Liver (tissue), 9 donors: ENCODE measurements around the gene OR4C6. TPM values are rescaled to one million over a fixed set of nuclear protein-coding genes. Genes with fewer than 3 reads are reported as not detected.

ENCODE experiments used
- DNase-seq: peaks from one replicate; pipeline ENCODE4 v3.0.0-alpha.2; 2017; ENCODE audit warnings: low spot score
- H3K27ac ChIP-seq, 2 donors: one replicate each; pipeline ENCODE4 v1.7.0; 2013; ENCODE audit warnings: inconsistent platforms in 2 of 2, low read length in 2 of 2, control low read depth in 1 of 2, low read depth in 1 of 2, mild to moderate bottlenecking in 1 of 2
- H3K27me3 ChIP-seq, 4 donors: one replicate each; pipeline versions ENCODE4 v1.6.1 to v1.7.0; 2013; ENCODE audit warnings: low read length in 3 of 4, inconsistent platforms in 1 of 4, mild to moderate bottlenecking in 1 of 4, moderate library complexity in 1 of 4; ENCODE audit not compliant: control insufficient read depth in 4 of 4, insufficient read depth in 4 of 4
- H3K36me3 ChIP-seq, 4 donors: one replicate each; pipeline versions ENCODE4 v1.6.1 to v1.7.0; 2013; ENCODE audit warnings: low read length in 3 of 4, mild to moderate bottlenecking in 3 of 4, low read depth in 1 of 4, moderate library complexity in 1 of 4; ENCODE audit not compliant: control insufficient read depth in 4 of 4, insufficient read depth in 3 of 4
- H3K4me1 ChIP-seq, 4 donors: one replicate each; pipeline versions ENCODE4 v1.6.1 to v1.7.0; 2013; ENCODE audit warnings: low read length in 3 of 4, mild to moderate bottlenecking in 3 of 4, moderate library complexity in 1 of 4; ENCODE audit not compliant: control insufficient read depth in 4 of 4, insufficient read depth in 4 of 4
- H3K4me3 ChIP-seq, 3 donors: one replicate each; pipeline versions ENCODE4 v1.6.1 to v1.7.0; 2013; ENCODE audit warnings: low read length in 3 of 3, control low read depth in 1 of 3, low read depth in 1 of 3, mild to moderate bottlenecking in 1 of 3
- H3K9ac ChIP-seq, 2 donors: one replicate each; pipeline ENCODE4 v1.7.0; 2013; ENCODE audit warnings: low read length in 2 of 2, mild to moderate bottlenecking in 2 of 2, moderate library complexity in 2 of 2, control low read depth in 1 of 2, low read depth in 1 of 2
- H3K9me3 ChIP-seq, 4 donors: one replicate each; pipeline versions ENCODE4 v1.6.1 to v1.7.0; 2013; ENCODE audit warnings: low read length in 3 of 4; ENCODE audit not compliant: control insufficient read depth in 4 of 4
- ATF3 ChIP-seq: IDR thresholded peaks from 2 replicates; pipeline ENCODE4 v1.6.1; 2016; ENCODE audit warnings: antibody characterized with exemption
- EGR1 ChIP-seq, 2 donors: IDR thresholded peaks; 2 replicates each; pipeline ENCODE4 v1.6.1; 2016 to 2018; ENCODE audit warnings: antibody characterized with exemption in 2 of 2, low read depth in 2 of 2
- FOXA1 ChIP-seq: IDR thresholded peaks from 2 replicates; pipeline ENCODE4 v1.6.1; 2016; ENCODE audit warnings: antibody characterized with exemption
- FOXA2 ChIP-seq: IDR thresholded peaks from 2 replicates; pipeline ENCODE4 v1.6.1; 2016; ENCODE audit warnings: antibody characterized with exemption
- GABPA ChIP-seq, 2 donors: IDR thresholded peaks in 1 of 2; conservative IDR thresholded peaks in 1 of 2; 2 replicates each; pipeline ENCODE4 v1.6.1; 2016; ENCODE audit warnings: antibody characterized with exemption in 2 of 2, mild to moderate bottlenecking in 1 of 2, moderate library complexity in 1 of 2
- HNF4A ChIP-seq, 2 donors: conservative IDR thresholded peaks; 2 replicates each; pipeline ENCODE4 v1.6.1; 2016; ENCODE audit warnings: antibody characterized with exemption in 2 of 2, mild to moderate bottlenecking in 2 of 2
- HNF4G ChIP-seq: IDR thresholded peaks from 2 replicates; pipeline ENCODE4 v1.6.1; 2016; ENCODE audit warnings: antibody characterized with exemption
- JUND ChIP-seq, 2 donors: IDR thresholded peaks; 2 replicates each; pipeline ENCODE4 v1.6.1; 2016; ENCODE audit warnings: antibody characterized with exemption in 2 of 2
- NR2F2 ChIP-seq: IDR thresholded peaks from 2 replicates; pipeline ENCODE4 v1.6.1; 2016; ENCODE audit warnings: antibody characterized with exemption
- RAD21 ChIP-seq, 2 donors: IDR thresholded peaks; 2 replicates each; pipeline ENCODE4 v1.6.1; 2016; ENCODE audit warnings: antibody characterized with exemption in 2 of 2, mild to moderate bottlenecking in 2 of 2
- RXRA ChIP-seq, 2 donors: IDR thresholded peaks; 2 replicates each; pipeline ENCODE4 v1.6.1; 2017 to 2018; ENCODE audit warnings: antibody characterized with exemption in 2 of 2, mild to moderate bottlenecking in 1 of 2
- SP1 ChIP-seq: IDR thresholded peaks from 2 replicates; pipeline ENCODE4 v1.6.1; 2018; ENCODE audit warnings: antibody characterized with exemption, mild to moderate bottlenecking
- TAF1 ChIP-seq: conservative IDR thresholded peaks from 2 replicates; pipeline ENCODE4 v1.6.1; 2016; ENCODE audit warnings: antibody characterized with exemption, mild to moderate bottlenecking
- YY1 ChIP-seq: IDR thresholded peaks from 2 replicates; pipeline ENCODE4 v1.6.1; 2016; ENCODE audit warnings: antibody characterized with exemption, mild to moderate bottlenecking
- ZBTB33 ChIP-seq: IDR thresholded peaks from 2 replicates; pipeline ENCODE4 v1.6.1; 2016; ENCODE audit warnings: antibody characterized with exemption
- WGBS: extraction: QIAGEN DNeasy Blood & Tissue Kit; methylation state at CpG from one replicate; pipeline ENCODE4 v1.1.7; 2013; 5-methylcytosine and 5-hydroxymethylcytosine counted together
- polyA plus RNA-seq, 2 donors: library from polyadenylated mRNA; stranded (reverse) in 1 of 2; unstranded in 1 of 2; fragments of 200-250 nt in 1 of 2; fragments of >200 nt in 1 of 2; fragmentation: Nextera tagmentation in 1 of 2; extraction: Ambion mirVana in 1 of 2; gene quantifications; one replicate each; pipeline versions ENCODE4 v1.2.1 to v1.2.3, GENCODE V29; 2013 to 2015
- total RNA-seq, 2 donors: library from RNA; depleted of rRNA; stranded (reverse); fragments of >200 nt; gene quantifications; one replicate each; pipeline ENCODE4 v1.2.3, GENCODE V29; 2014
- TF ChIP-seq, protein P1 (sequence below): fragments of 150-350 bp; IDR thresholded peaks from 2 replicates; pipeline ENCODE4 v1.5.1; 2017; ENCODE audit warnings: improper control_type of control experiment, low read depth, low read length; ENCODE audit not compliant: missing input control
- TF ChIP-seq, protein P2 (sequence below): IDR thresholded peaks from 2 replicates; pipeline ENCODE4 v1.6.1; 2016; ENCODE audit warnings: antibody characterized with exemption, mild to moderate bottlenecking
- TF ChIP-seq, protein P3 (sequence below): IDR thresholded peaks from 2 replicates; pipeline ENCODE4 v1.6.1; 2016; ENCODE audit warnings: antibody characterized with exemption
- donor health status: healthy.
- donor health status: healthy.
- donor health status: healthy.
- donor health status: healthy.
- donor health status: healthy.

The OR4C6 gene
- total and polyA plus RNA-seq, 4 donors: not detected

- H3K27ac ChIP-seq: no peak overlapping the region
- H3K36me3 ChIP-seq: no peaks in the 10 kb centered on the region
- no peak overlapping the region for H3K9ac ChIP-seq
- no peaks in the 10 kb centered on the region for H3K27me3 ChIP-seq
- no peak overlapping the region for H3K4me3 ChIP-seq
- H3K9me3 ChIP-seq: no peaks in the 10 kb centered on the region
- no peak for DNase-seq
- 47% methylated on average over 1 of the region's 1 CpG for WGBS
- TF ChIP-seq FOXA2: no peak
- no peaks in the 10 kb centered on the region for H3K4me1 ChIP-seq
These were observed 3.4 kb upstream of the OR4C6 start for GRCh38 chr11:55658608-55659007.

- Histone ChIP-seq H3K9ac (no peak overlapping the region), H3K27me3 (no peaks in the 10 kb centered on the region), H3K4me1 (no peaks in the 10 kb centered on the region), H3K27ac (no peak overlapping the region), H3K36me3 (no peaks in the 10 kb centered on the region), H3K9me3 (no peaks in the 10 kb centered on the region), H3K4me3 (no peak overlapping the region)
- TF ChIP-seq GABPA (IDR thresholded peaks at IDR 0.05 in 1 of 2, conservative IDR thresholded peaks at IDR 0.05 in 1 of 2) (no peak), FOXA1 (no peak), RXRA (IDR thresholded peaks at IDR 0.05) (no peak), HNF4A (conservative IDR thresholded peaks at IDR 0.05) (no peak), FOXA2 (no peak), ZBTB33 (no peak), HNF4G (no peak), YY1 (no peak), NR2F2 (no peak), SP1 (no peak), ATF3 (no peak), TAF1 (no peak), EGR1 (IDR thresholded peaks at IDR 0.05; ENCODE audit: low read depth in 2 of 2) (no peak), JUND (IDR thresholded peaks at IDR 0.05) (no peak), RAD21 (IDR thresholded peaks at IDR 0.05) (no peak)
- TF ChIP-seq, protein P1, sequence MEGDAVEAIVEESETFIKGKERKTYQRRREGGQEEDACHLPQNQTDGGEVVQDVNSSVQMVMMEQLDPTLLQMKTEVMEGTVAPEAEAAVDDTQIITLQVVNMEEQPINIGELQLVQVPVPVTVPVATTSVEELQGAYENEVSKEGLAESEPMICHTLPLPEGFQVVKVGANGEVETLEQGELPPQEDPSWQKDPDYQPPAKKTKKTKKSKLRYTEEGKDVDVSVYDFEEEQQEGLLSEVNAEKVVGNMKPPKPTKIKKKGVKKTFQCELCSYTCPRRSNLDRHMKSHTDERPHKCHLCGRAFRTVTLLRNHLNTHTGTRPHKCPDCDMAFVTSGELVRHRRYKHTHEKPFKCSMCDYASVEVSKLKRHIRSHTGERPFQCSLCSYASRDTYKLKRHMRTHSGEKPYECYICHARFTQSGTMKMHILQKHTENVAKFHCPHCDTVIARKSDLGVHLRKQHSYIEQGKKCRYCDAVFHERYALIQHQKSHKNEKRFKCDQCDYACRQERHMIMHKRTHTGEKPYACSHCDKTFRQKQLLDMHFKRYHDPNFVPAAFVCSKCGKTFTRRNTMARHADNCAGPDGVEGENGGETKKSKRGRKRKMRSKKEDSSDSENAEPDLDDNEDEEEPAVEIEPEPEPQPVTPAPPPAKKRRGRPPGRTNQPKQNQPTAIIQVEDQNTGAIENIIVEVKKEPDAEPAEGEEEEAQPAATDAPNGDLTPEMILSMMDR: no peak
- TF ChIP-seq, protein P2, sequence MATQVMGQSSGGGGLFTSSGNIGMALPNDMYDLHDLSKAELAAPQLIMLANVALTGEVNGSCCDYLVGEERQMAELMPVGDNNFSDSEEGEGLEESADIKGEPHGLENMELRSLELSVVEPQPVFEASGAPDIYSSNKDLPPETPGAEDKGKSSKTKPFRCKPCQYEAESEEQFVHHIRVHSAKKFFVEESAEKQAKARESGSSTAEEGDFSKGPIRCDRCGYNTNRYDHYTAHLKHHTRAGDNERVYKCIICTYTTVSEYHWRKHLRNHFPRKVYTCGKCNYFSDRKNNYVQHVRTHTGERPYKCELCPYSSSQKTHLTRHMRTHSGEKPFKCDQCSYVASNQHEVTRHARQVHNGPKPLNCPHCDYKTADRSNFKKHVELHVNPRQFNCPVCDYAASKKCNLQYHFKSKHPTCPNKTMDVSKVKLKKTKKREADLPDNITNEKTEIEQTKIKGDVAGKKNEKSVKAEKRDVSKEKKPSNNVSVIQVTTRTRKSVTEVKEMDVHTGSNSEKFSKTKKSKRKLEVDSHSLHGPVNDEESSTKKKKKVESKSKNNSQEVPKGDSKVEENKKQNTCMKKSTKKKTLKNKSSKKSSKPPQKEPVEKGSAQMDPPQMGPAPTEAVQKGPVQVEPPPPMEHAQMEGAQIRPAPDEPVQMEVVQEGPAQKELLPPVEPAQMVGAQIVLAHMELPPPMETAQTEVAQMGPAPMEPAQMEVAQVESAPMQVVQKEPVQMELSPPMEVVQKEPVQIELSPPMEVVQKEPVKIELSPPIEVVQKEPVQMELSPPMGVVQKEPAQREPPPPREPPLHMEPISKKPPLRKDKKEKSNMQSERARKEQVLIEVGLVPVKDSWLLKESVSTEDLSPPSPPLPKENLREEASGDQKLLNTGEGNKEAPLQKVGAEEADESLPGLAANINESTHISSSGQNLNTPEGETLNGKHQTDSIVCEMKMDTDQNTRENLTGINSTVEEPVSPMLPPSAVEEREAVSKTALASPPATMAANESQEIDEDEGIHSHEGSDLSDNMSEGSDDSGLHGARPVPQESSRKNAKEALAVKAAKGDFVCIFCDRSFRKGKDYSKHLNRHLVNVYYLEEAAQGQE: no peak
- TF ChIP-seq, protein P3, sequence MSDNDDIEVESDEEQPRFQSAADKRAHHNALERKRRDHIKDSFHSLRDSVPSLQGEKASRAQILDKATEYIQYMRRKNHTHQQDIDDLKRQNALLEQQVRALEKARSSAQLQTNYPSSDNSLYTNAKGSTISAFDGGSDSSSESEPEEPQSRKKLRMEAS: no peak
- no peak for DNase-seq
- 47% methylated on average over 2 of the region's 2 CpGs for WGBS
These were observed 7.4 kb downstream of the OR4C6 start for GRCh38 chr11:55669376-55669775.
